Dendritic cell treated with granulocyte-macrophage colony-stimulating factor and Interleukin-4, amounts not matched to agents 40 ng/mL and 50 ng/mL, for 4 days (primary cell): Measurements from ENCODE around the gene HSPA9.

Experiments used
- H3K27ac Mint-ChIP-seq: one replicate; pipeline ENCODE4 v1.8.0; 2022; ENCODE audit warnings: mild to moderate bottlenecking, mixed read lengths
- H3K27me3 Mint-ChIP-seq: one replicate; pipeline ENCODE4 v1.8.0; 2022; ENCODE audit warnings: mild to moderate bottlenecking, mixed read lengths
- H3K36me3 Mint-ChIP-seq: one replicate; pipeline ENCODE4 v1.8.0; 2022; ENCODE audit warnings: low read depth, mixed read lengths
- H3K4me1 Mint-ChIP-seq: one replicate; pipeline ENCODE4 v1.8.0; 2022; ENCODE audit warnings: low read depth, mixed read lengths
- H3K4me3 Mint-ChIP-seq: one replicate; pipeline ENCODE4 v1.8.0; 2022; ENCODE audit warnings: mild to moderate bottlenecking, moderate library complexity, mixed read lengths
- H3K9me3 Mint-ChIP-seq: one replicate; pipeline ENCODE4 v1.8.0; 2022; ENCODE audit warnings: mixed read lengths
- intact Hi-C: fragments of 100-400 bp; cut with micrococcal nuclease; formaldehyde crosslinking; loops from one replicate; pipeline ENCODE4 v1.15.0; 2022

The HSPA9 gene

GRCh38 chr5:138542180-138542955 is 32.8 kb downstream of the HSPA9 start:
- Mint-ChIP-seq H3K36me3 (peaks cover 38% of the 10 kb centered on the region), H3K27me3 (no peaks in the 10 kb centered on the region), H3K9me3 (no peaks in the 10 kb centered on the region), H3K4me3 (peak overlapping the region; percentile 97), H3K4me1 (peaks cover 51% of the 10 kb centered on the region), H3K27ac (peak overlapping the region; percentile 91)
- intact Hi-C loops: loop anchor here (10.0 kb wide), 1 partner anchor 188 kb away; the partner anchor contains the start of gene KDM3B

GRCh38 chr5:138541511-138542179 is 33.6 kb downstream of the HSPA9 start:
- H3K4me1 Mint-ChIP-seq: peaks cover 56% of the 10 kb centered on the region
- H3K36me3 Mint-ChIP-seq: peaks cover 44% of the 10 kb centered on the region
- intact Hi-C loops: loop anchor here (10.0 kb wide), 1 partner anchor 187 kb away; the partner anchor contains the start of gene KDM3B
- no peaks in the 10 kb centered on the region for H3K9me3 Mint-ChIP-seq
- H3K27me3 Mint-ChIP-seq: no peaks in the 10 kb centered on the region
- peak overlapping the region; percentile 97 for H3K4me3 Mint-ChIP-seq
- H3K27ac Mint-ChIP-seq: peak overlapping the region; percentile 91

- H3K4me3 Mint-ChIP-seq: no peak overlapping the region
- H3K9me3 Mint-ChIP-seq: no peaks in the 10 kb centered on the region
- H3K27me3 Mint-ChIP-seq: no peaks in the 10 kb centered on the region
- H3K27ac Mint-ChIP-seq: no peak overlapping the region
- intact Hi-C loops: loop anchor here (10.0 kb wide), 1 partner anchor 185 kb away; the partner anchor contains the start of gene KDM3B
- H3K4me1 Mint-ChIP-seq: peaks cover 49% of the 10 kb centered on the region
- peaks cover 51% of the 10 kb centered on the region for H3K36me3 Mint-ChIP-seq
These were observed 35.4 kb downstream of the HSPA9 start for GRCh38 chr5:138539791-138540190.

GRCh38 chr5:138538943-138539627 is 36.1 kb downstream of the HSPA9 start:
- no peak overlapping the region for H3K27ac Mint-ChIP-seq
- no peaks in the 10 kb centered on the region for H3K27me3 Mint-ChIP-seq
- peaks cover 42% of the 10 kb centered on the region for H3K4me1 Mint-ChIP-seq
- intact Hi-C loops: no loop called here
- H3K36me3 Mint-ChIP-seq: peaks cover 50% of the 10 kb centered on the region
- H3K4me3 Mint-ChIP-seq: no peak overlapping the region
- no peaks in the 10 kb centered on the region for H3K9me3 Mint-ChIP-seq

- H3K27me3 Mint-ChIP-seq: no peaks in the 10 kb centered on the region
- H3K9me3 Mint-ChIP-seq: no peaks in the 10 kb centered on the region
- intact Hi-C loops: no loop called here
- peaks cover 56% of the 10 kb centered on the region for H3K4me1 Mint-ChIP-seq
- H3K27ac Mint-ChIP-seq: no peak overlapping the region
- peaks cover 50% of the 10 kb centered on the region for H3K36me3 Mint-ChIP-seq
- no peak overlapping the region for H3K4me3 Mint-ChIP-seq
These were observed 38.4 kb downstream of the HSPA9 start for GRCh38 chr5:138536665-138537315.

- Mint-ChIP-seq H3K4me1 (peaks cover 54% of the 10 kb centered on the region), H3K27me3 (no peaks in the 10 kb centered on the region), H3K4me3 (no peak overlapping the region), H3K27ac (no peak overlapping the region), H3K36me3 (peaks cover 47% of the 10 kb centered on the region), H3K9me3 (no peaks in the 10 kb centered on the region)
- intact Hi-C loops: no loop called here
These were observed 39.0 kb downstream of the HSPA9 start for GRCh38 chr5:138536215-138536614.

- Mint-ChIP-seq H3K4me3 (no peak overlapping the region), H3K36me3 (peaks cover 54% of the 10 kb centered on the region), H3K27ac (no peak overlapping the region), H3K9me3 (no peaks in the 10 kb centered on the region), H3K4me1 (peaks cover 53% of the 10 kb centered on the region), H3K27me3 (no peaks in the 10 kb centered on the region)
- intact Hi-C loops: no loop called here
These were observed 40.9 kb downstream of the HSPA9 start for GRCh38 chr5:138533973-138534941.

GRCh38 chr5:138529812-138530211 is 45.4 kb downstream of the HSPA9 start:
- Mint-ChIP-seq H3K4me1 (peaks cover 47% of the 10 kb centered on the region), H3K27me3 (no peaks in the 10 kb centered on the region), H3K4me3 (no peak overlapping the region), H3K9me3 (no peaks in the 10 kb centered on the region), H3K27ac (peak overlapping the region; percentile 69), H3K36me3 (peaks cover 60% of the 10 kb centered on the region)
- intact Hi-C loops: no loop called here

- H3K36me3 Mint-ChIP-seq: peaks cover 57% of the 10 kb centered on the region
- peaks cover 47% of the 10 kb centered on the region for H3K4me1 Mint-ChIP-seq
- H3K27ac Mint-ChIP-seq: peak overlapping the region; percentile 69
- no peaks in the 10 kb centered on the region for H3K9me3 Mint-ChIP-seq
- H3K27me3 Mint-ChIP-seq: no peaks in the 10 kb centered on the region
- H3K4me3 Mint-ChIP-seq: no peak overlapping the region
- intact Hi-C loops: no loop called here
These were observed 46.3 kb downstream of the HSPA9 start for GRCh38 chr5:138528744-138529469.

- no peak overlapping the region for H3K27ac Mint-ChIP-seq
- no peaks in the 10 kb centered on the region for H3K9me3 Mint-ChIP-seq
- peaks cover 42% of the 10 kb centered on the region for H3K4me1 Mint-ChIP-seq
These were observed 47.0 kb downstream of the HSPA9 start for GRCh38 chr5:138528208-138528607.

GRCh38 chr5:138527170-138527569 is 48.0 kb downstream of the HSPA9 start:
- no peak overlapping the region for H3K27ac Mint-ChIP-seq
- H3K4me3 Mint-ChIP-seq: no peak overlapping the region
- no peaks in the 10 kb centered on the region for H3K27me3 Mint-ChIP-seq
- peaks cover 31% of the 10 kb centered on the region for H3K4me1 Mint-ChIP-seq
- H3K36me3 Mint-ChIP-seq: peaks cover 54% of the 10 kb centered on the region
- intact Hi-C loops: no loop called here
- H3K9me3 Mint-ChIP-seq: no peaks in the 10 kb centered on the region

More at GRCh38 chr5:138528208-138528607, 47.0 kb downstream of the HSPA9 start:
- intact Hi-C loops: no loop called here
- Mint-ChIP-seq H3K36me3 (peaks cover 57% of the 10 kb centered on the region), H3K4me3 (no peak overlapping the region), H3K27me3 (no peaks in the 10 kb centered on the region)

- Mint-ChIP-seq H3K4me1 (peaks cover 18% of the 10 kb centered on the region), H3K9me3 (no peaks in the 10 kb centered on the region), H3K36me3 (peaks cover 54% of the 10 kb centered on the region), H3K4me3 (no peak overlapping the region), H3K27me3 (no peaks in the 10 kb centered on the region), H3K27ac (no peak overlapping the region)
- intact Hi-C loops: no loop called here
These were observed 51.8 kb downstream of the HSPA9 start for GRCh38 chr5:138523406-138523805.
